NOMO-1 (cell line): ENCODE measurements around the gene GPRASP2.

Experiments
- DNase-seq, 2 experiments: peaks; one replicate each; lab custom pipeline; 2025; ENCODE audit not compliant: unreplicated experiment in 2 of 2; lab: John Stamatoyannopoulos, UW

Gene GPRASP2

DNA sequence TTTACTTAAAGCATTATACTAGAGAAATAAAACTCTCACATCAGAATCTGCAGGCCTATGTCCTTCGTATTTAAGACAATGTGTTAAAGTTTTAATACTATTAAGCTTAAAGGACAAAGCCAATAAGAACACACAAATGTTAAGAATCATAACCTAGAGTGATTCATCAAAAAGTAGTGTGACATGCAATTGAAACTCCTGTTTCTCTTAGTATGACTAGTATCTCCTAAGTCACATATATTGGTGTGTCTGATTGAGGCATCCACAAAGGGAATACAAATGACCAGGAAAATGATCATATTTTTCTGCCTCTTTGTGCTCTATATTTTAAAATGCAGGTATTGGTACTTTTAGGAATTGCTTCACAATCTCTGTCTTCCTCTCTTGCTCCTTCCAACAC lies 32.1 kb downstream of the GPRASP2 start:
- no peak for DNase-seq

DNA sequence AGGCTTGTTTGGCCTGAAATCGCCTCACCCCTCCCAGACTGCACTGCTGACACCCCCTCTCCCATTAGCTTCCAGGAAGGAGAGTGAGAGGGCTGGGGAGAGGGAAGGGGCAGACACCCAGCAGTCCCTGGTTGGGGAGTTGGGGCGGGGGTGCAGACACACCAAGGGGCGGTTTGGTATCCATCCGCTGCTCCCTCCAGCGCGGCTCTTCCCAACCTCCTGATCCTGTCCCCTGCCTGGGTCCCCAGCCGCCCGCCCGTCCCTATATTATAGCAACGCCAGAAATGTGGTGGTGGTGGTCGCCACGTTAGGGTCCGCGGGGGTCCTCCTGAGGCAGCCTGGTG lies 33.2 kb downstream of the GPRASP2 start:
- DNase-seq, result no peak

DNA sequence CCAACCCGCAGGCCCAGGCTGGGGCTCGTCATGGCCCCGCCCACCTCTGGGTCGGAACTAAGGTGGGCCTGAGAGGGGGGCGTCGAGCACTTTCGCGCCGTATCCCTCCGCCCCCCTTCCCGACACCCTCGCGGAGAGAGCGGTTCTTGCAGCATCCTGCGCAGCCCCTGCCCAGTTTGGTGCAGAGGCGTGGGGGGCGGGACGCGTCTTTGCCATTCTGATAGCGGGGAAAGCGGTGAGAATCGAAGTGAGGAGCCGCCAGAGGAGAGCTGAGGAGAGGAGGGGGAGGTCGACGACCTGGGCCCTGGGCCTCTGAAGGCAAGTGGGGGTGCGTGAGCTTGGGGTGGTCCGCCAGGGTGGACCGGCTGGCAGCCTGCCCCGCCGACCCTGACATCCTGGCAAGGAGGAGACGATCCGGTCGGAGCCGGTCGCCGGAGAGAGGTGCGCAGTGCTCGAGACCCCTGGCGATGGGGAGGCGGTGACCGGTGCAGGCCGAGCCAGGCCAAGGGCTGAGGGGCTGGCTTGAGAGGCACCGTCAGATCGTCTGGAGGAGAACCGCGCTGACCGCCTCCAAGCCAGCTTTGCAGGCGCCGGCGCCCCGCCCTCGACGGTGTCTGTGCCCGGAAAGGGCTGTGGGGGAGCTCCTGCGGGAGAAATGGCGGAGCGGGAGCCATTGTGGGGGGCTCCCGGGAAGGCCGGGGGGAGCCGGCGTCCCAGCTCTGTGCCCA lies 33.8 kb downstream of the GPRASP2 start:
- DNase-seq, result no peak

DNA sequence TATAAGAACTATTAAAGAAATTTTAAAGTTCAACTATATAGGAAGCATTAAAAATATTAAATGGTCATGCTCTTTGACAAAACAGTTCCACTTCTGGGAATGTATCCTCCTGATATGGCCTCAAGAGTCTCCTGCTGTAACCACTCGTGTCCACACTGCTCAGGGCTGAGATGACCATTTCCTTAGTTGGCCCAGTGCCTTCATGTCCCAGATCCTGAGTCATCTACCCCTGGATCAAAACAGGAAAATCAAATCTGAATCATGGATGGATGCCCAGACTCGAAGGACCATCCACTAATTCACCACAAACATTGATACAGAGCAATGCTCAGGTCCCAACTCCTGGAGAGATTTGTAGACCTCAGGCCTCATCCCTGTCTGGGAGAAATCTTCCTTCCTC lies 53.0 kb downstream of the GPRASP2 start:
- no peak for DNase-seq

DNA sequence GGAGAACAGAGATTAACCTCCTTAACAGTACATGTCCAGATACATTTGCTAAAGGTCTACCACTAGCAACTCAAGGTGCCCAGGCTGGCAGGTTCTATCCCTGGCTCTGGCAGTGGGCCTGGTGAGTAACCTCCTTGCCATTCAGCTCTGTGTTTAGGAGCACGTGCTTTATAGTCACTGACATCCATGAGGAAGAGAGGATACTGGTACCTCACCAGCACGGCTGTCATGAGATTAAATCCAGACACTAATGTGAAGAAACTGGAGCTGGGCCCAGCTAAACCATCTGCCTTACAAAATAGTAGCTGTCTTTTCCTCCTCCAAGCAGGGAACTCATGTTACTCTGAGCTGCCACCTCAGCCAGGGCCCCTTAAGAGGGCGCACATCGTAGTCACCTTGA lies 53.6 kb downstream of the GPRASP2 start:
- DNase-seq, result no peak

DNA sequence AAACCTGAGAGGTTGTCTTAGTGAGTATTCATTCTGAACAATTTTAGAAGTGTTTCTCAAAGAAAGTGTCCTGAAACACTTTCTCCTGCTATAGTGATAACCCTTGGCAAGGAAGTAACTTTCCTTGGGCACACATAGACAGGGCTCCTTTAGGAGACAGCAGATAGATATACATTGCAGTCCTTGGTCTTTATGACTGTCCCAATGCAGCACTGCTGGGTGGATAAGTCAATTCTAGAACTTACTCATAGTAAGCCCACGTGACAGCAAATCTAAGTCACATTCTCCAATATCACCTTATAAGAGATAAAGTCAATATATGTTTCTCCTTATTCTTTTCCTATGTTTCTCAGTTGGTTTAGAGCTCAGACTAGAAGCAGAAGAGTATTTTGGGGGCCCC lies 55.0 kb downstream of the GPRASP2 start:
- DNase-seq, result no peak
